ENCODE results near the gene UBA6.

GRCh38 chr4:67570537-67570936 is 130.4 kb downstream of the UBA6 start:
- TF ChIP-seq LEF1 (IDR thresholded peaks at IDR 0.05; ENCODE audit: borderline replicate concordance) (no peak), ARNT (IDR thresholded peaks at IDR 0.05) (no peak)

Measured in HEK293T (cell line).